GM19099 (cell line): ENCODE results near the gene CLDN9.

Experiments
- POLR2A ChIP-seq: IDR thresholded peaks from 3 replicates; pipeline ENCODE4 v1.6.1; 2011; ENCODE audit warnings: low read depth; ENCODE audit not compliant: insufficient read length; ENCODE audit errors: extremely low read depth

CLDN9 gene

GRCh38 chr16:3059041-3059722, 46.5 kb downstream of the CLDN9 start:
- TF ChIP-seq POLR2A, result peak; percentile 51

- TF ChIP-seq POLR2A, result no peak
These were observed 47.1 kb downstream of the CLDN9 start for GRCh38 chr16:3059723-3060242.

- no peak for TF ChIP-seq POLR2A
These were observed 47.8 kb downstream of the CLDN9 start for GRCh38 chr16:3060339-3061127.

- TF ChIP-seq POLR2A, result no peak
These were observed 49.8 kb downstream of the CLDN9 start for GRCh38 chr16:3062553-3062952.

GRCh38 chr16:3063625-3064386, 51.1 kb downstream of the CLDN9 start:
- no peak for TF ChIP-seq POLR2A
